OCI-LY1 (cell line): ENCODE data around the gene PDE1C.

Experiments used
- H2AFZ ChIP-seq: fragments of 200-600 bp; sonication (generic), shearing (Covaris generic); 2 replicates; pipeline ENCODE4 v1.6.0; 2014; ENCODE audit warnings: antibody characterized with exemption, mild to moderate bottlenecking, low read length
- H3F3A ChIP-seq: fragments of 200-600 bp; sonication (generic), shearing (Covaris generic); 2 replicates; pipeline ENCODE4 v1.6.0; 2014; ENCODE audit warnings: mild to moderate bottlenecking, antibody characterized with exemption, low read length, moderate library complexity; ENCODE audit not compliant: insufficient read depth
- H3K27ac ChIP-seq: fragments of 200-600 bp; sonication (generic); 2 replicates; pipeline ENCODE4 v1.5.1; 2014; ENCODE audit warnings: low read length, mixed run types, mild to moderate bottlenecking, low read depth; ENCODE audit not compliant: poor library complexity, severe bottlenecking
- H3K27me3 ChIP-seq: fragments of 200-600 bp; sonication (generic); 2 replicates; pipeline ENCODE4 v1.6.0; 2014; ENCODE audit warnings: antibody characterized with exemption, mild to moderate bottlenecking, low read length, moderate library complexity; ENCODE audit not compliant: insufficient read depth
- H3K36me3 ChIP-seq: fragments of 200-600 bp; sonication (generic); 2 replicates; pipeline ENCODE4 v1.6.1; 2014; ENCODE audit warnings: mild to moderate bottlenecking, antibody characterized with exemption, low read length, moderate library complexity, mixed read lengths; ENCODE audit not compliant: insufficient read depth
- H3K4me1 ChIP-seq: fragments of 200-600 bp; sonication (generic); 2 replicates; pipeline ENCODE4 v1.5.1; 2014; ENCODE audit warnings: mild to moderate bottlenecking, low read length, moderate library complexity; ENCODE audit not compliant: insufficient read depth, severe bottlenecking
- H3K4me2 ChIP-seq: fragments of 200-600 bp; sonication (generic), shearing (Covaris generic); 2 replicates; pipeline ENCODE4 v1.6.1; 2014; ENCODE audit warnings: low read length
- H3K4me3 ChIP-seq: fragments of 200-600 bp; sonication (generic); 2 replicates; pipeline ENCODE4 v1.5.1; 2014; ENCODE audit warnings: low read length, low read depth, mild to moderate bottlenecking, mixed read lengths; ENCODE audit not compliant: poor library complexity, severe bottlenecking
- H3K79me2 ChIP-seq: fragments of 200-600 bp; shearing (Covaris generic); 2 replicates; pipeline ENCODE4 v1.6.1; 2016; ENCODE audit warnings: mixed run types, low read length, mixed read lengths; ENCODE audit not compliant: insufficient read depth
- H3K9ac ChIP-seq: fragments of 200-600 bp; sonication (generic), shearing (Covaris generic); 2 replicates; pipeline ENCODE4 v1.6.1; 2014; ENCODE audit warnings: mild to moderate bottlenecking, low read length, mixed read lengths
- H3K9me2 ChIP-seq: fragments of 200-600 bp; sonication (generic), shearing (Covaris generic); 2 replicates; pipeline ENCODE4 v1.6.1; 2014; ENCODE audit warnings: low read depth, mild to moderate bottlenecking, low read length, mixed read lengths
- H3K9me3 ChIP-seq: fragments of 200-600 bp; shearing (Covaris generic); 2 replicates; pipeline ENCODE4 v1.6.1; 2014; ENCODE audit warnings: low read length, mixed read lengths
- H4K20me1 ChIP-seq: fragments of 200-600 bp; sonication (generic), shearing (Covaris generic); 2 replicates; pipeline ENCODE4 v1.6.0; 2016; ENCODE audit warnings: mild to moderate bottlenecking, low read length; ENCODE audit not compliant: insufficient read depth
- EZH2 ChIP-seq: fragments of 200-600 bp; sonication (generic), shearing (Covaris generic); IDR thresholded peaks from 2 replicates; pipeline ENCODE4 v1.8.0; 2017; ENCODE audit warnings: borderline replicate concordance, mixed run types, mild to moderate bottlenecking, antibody characterized with exemption, low read length, moderate library complexity, mixed read lengths
- TF ChIP-seq, protein P1 (sequence below): fragments of 200-600 bp; sonication (generic), shearing (Covaris generic); IDR thresholded peaks from 2 replicates; pipeline ENCODE4 v1.5.1; 2017; ENCODE audit warnings: mild to moderate bottlenecking, antibody characterized with exemption, low read length, moderate library complexity, mixed read lengths

The PDE1C gene

DNA sequence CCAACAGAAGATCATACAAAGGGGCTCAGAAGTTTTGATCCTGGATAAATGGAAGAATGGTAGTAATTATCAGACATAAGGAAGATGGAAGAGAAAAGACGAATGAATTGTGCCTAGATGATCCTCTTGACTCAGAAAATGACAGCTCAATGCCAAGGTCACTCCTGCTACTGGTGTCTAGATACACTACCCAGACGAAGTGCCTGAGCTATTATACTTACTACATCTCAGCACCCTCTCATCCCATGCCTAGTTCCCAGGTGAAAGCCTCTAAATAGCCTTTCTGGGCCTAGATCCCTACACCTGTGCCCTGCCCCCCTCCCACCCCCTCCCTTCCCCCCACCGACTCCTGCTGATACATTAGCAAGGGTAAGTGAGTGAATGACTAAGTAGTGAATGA is 25.5 kb downstream of the PDE1C start:
- H3K9me3 ChIP-seq = no peaks in the 10 kb centered on the region
- H3K4me1 ChIP-seq = no peaks in the 10 kb centered on the region
- H3F3A ChIP-seq = no peaks in the 10 kb centered on the region
- H4K20me1 ChIP-seq = no peaks in the 10 kb centered on the region
- H2AFZ ChIP-seq = no peak overlapping the region
- H3K79me2 ChIP-seq = no peaks in the 10 kb centered on the region
- H3K27me3 ChIP-seq = no peaks in the 10 kb centered on the region
- H3K4me2 ChIP-seq = no peak overlapping the region
- no peak overlapping the region for H3K4me3 ChIP-seq
- H3K9ac ChIP-seq = no peak overlapping the region
- no peaks in the 10 kb centered on the region for H3K9me2 ChIP-seq
- no peaks in the 10 kb centered on the region for H3K36me3 ChIP-seq
- TF ChIP-seq, protein P1, sequence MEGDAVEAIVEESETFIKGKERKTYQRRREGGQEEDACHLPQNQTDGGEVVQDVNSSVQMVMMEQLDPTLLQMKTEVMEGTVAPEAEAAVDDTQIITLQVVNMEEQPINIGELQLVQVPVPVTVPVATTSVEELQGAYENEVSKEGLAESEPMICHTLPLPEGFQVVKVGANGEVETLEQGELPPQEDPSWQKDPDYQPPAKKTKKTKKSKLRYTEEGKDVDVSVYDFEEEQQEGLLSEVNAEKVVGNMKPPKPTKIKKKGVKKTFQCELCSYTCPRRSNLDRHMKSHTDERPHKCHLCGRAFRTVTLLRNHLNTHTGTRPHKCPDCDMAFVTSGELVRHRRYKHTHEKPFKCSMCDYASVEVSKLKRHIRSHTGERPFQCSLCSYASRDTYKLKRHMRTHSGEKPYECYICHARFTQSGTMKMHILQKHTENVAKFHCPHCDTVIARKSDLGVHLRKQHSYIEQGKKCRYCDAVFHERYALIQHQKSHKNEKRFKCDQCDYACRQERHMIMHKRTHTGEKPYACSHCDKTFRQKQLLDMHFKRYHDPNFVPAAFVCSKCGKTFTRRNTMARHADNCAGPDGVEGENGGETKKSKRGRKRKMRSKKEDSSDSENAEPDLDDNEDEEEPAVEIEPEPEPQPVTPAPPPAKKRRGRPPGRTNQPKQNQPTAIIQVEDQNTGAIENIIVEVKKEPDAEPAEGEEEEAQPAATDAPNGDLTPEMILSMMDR = no peak
- no peak for TF ChIP-seq EZH2
- no peak overlapping the region for H3K27ac ChIP-seq

DNA sequence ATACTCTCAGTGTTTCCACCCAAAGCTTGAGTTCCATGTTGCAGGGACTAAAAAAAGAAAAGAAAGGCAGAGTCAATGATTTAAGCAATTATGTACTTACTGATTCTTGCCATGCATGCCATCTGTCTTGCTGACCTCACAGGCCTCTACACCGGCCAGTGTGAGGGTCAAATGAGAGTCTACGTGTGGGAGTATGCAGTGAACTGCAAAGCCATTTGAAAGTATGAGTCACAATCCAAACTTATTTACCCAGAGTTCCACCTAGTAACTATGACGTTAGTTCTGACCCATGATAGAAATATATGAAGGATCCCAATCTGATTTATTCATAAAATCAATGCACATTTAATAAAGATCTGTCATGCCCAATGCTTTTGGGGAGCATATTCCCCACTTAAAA is 26.5 kb downstream of the PDE1C start:
- TF ChIP-seq EZH2 = no peak
- TF ChIP-seq, protein P1 = no peak
- Histone ChIP-seq H3K79me2 (no peaks in the 10 kb centered on the region), H3K9me2 (no peaks in the 10 kb centered on the region), H3K9ac (no peak overlapping the region), H3K9me3 (no peaks in the 10 kb centered on the region), H3K27ac (no peak overlapping the region), H2AFZ (no peak overlapping the region), H3K4me2 (no peak overlapping the region), H3F3A (no peaks in the 10 kb centered on the region), H3K4me1 (no peaks in the 10 kb centered on the region), H3K27me3 (no peaks in the 10 kb centered on the region), H3K4me3 (no peak overlapping the region), H4K20me1 (no peaks in the 10 kb centered on the region), H3K36me3 (no peaks in the 10 kb centered on the region)

DNA sequence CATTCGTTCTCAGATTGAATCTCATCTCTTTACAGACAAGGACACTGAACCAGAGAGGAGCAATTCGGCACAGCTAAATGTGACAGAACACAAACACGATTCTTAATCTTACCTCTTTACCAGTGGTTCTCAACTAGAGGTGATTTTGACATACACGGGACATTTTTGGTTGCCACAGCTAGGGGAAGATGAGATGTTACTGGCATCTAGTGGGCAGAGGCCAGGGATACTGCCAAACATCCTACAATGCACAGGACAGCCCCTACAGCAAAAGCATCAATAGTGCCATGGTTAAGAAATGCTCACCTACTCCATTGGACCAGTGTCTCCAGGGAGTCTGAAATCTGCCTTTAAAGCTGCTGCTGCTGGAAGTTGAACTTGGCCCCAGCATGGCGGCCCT is 27.3 kb downstream of the PDE1C start:
- no peak overlapping the region for H3K4me3 ChIP-seq
- no peaks in the 10 kb centered on the region for H3K4me1 ChIP-seq

More for the DNA sequence above, 27.3 kb downstream of the PDE1C start:
- Histone ChIP-seq H3K27ac (no peak overlapping the region), H4K20me1 (no peaks in the 10 kb centered on the region), H3K4me2 (no peak overlapping the region), H3K27me3 (no peaks in the 10 kb centered on the region), H3K79me2 (no peaks in the 10 kb centered on the region), H3K9ac (no peak overlapping the region), H3F3A (no peaks in the 10 kb centered on the region), H3K9me3 (no peaks in the 10 kb centered on the region), H3K36me3 (no peaks in the 10 kb centered on the region), H2AFZ (no peak overlapping the region), H3K9me2 (no peaks in the 10 kb centered on the region)
- TF ChIP-seq EZH2 = no peak
- TF ChIP-seq, protein P1 = no peak
